Hypothalamus (tissue), 51 donors: ENCODE data around the gene CDKL1.
A peak's percentile ranks its signal among the peaks of the same experiment; 100 is the strongest.
"Not testable (repeated sequence)": the region's sequence is repeated elsewhere in the genome, so short reads cannot be mapped to it uniquely, and the experiment has no call there.

Experiments used
- DNase-seq, 51 donors: peaks; one replicate each; lab custom pipeline; 2025; lab: John Stamatoyannopoulos, UW

CDKL1 gene

GRCh38 chr14:50335989-50336824 is 60.5 kb downstream of the CDKL1 start:
- DNase-seq: peak in 34 of 51 donors; percentile 8 to 81 (median 31)

- peak in 48 of 51 donors; percentile 13 to 90 (median 59) for DNase-seq
Measured at GRCh38 chr14:50335389-50335788, 61.3 kb downstream of the CDKL1 start.

DNA sequence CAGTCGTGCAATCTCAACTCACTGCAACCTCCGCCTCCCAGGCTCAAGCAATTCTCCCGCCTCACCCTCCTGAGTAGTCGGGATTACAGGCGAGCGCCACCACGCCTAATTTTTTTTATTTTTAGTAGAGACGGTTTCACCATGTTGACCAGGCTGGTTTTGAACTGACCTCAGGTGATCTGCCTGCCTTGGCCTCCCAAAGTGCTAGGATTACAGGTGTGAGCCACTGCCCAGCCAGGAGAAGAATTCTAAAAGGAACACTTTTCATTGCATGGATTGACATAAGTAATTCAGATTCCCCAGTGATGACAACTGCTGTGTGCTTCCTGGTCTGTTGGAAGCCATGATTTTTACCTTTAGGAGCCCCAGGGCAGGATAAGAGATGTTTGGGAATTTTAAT is 62.5 kb downstream of the CDKL1 start:
- no peak for DNase-seq

- no peak for DNase-seq
Measured at GRCh38 chr14:50333014-50333509, 63.6 kb downstream of the CDKL1 start.

DNA sequence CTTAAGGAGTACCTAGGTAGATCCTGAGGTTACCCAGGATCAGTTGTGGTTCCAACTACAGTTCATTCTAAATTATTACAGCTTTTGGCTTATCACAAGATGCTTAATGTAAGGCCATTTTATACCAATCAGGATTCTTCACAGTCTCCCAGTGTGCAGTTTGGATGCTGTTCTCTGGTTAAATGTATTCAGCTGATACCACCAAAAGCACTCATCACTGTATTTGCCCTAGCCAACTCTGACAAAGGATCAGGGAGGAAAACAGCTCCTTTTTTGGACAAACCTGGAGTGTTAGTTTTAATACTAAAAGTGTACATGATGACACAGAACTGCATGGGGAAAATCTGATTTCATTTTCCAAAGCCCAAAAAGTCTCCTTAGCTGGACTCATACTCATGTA is 65.1 kb downstream of the CDKL1 start:
- DNase-seq: no peak

DNA sequence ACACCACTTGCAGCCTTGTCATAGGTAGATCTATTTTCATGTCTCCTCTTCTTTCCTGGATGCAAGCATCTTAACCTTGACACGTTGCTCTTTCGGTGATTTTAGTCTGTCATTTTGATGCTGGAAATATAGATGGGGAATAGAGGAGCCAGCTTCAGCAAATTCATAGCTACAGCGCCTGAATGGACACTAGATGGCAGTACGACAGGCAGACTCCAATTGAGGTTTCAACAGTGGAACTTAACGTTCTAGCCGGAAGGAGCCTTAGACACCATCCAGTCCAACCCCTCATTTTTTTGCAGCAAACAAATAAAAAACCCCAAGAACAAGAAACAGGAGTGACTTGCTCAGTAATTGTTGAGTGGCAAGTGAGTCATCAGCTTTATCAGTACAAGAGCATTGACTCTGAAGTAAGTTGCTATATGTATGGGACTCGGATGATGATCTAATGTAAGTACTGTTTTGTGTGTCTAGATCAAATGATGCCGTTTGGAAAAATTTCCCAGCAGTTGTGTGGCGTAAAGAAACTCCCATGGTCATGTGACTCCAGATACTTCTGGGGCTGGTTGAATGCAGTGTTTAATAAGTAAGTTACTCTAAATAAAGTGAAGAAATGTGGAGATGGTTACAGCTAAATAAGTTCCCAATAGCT is 75.5 kb downstream of the CDKL1 start:
- DNase-seq: peak in 42 of 51 donors; percentile 1 to 90 (median 40)

GRCh38 chr14:50320283-50320682 is 76.4 kb downstream of the CDKL1 start:
- DNase-seq: peak in 2 of 51 donors; percentile 9 to 55

DNA sequence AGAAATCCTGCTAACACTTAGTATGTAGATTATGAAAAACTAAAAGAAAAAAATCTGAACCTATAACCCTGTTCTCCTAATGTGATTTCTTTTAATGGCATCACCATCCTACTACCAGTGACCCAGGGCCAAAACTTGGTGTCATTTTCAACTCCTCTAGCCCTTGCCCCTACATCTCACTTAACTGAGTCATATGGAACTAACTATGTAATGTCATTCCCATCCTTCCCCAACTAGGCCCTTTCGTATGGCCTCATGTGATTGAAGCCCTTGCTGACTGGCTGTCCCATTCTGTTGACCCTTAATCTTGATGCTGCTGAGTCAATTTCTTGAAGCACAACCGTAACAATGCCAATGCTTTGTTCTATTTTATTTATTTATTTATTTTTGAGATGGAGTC is 77.0 kb downstream of the CDKL1 start:
- no peak for DNase-seq

- DNase-seq: no peak
Measured at GRCh38 chr14:50319293-50319692, 77.4 kb downstream of the CDKL1 start.

DNA sequence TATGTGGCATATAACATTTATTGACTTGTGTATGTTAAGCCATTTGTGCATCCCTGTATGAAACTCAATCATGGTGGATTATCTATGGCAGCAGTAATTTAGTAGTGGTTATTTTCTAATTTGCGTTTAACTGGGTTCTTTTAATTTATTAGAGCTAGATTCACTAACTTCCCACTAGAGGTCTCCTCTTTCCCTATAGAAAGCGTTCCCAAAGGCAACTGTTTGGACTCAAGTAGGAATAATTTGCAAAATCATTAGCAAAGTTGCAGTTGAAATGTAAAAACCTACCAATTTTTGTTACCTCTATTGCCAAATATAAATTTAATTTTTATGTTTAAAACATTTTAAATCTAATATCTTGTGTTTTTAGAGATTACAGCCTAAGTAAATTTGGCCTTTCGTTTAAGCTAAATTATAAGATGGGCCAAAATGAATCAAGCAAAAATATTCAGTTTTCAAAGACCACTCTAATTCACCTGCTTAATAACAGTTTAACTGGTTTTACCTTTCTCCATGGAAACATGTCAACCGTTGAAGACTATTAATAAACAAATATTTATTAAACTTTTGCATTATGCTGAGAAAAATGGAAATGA is 78.6 kb downstream of the CDKL1 start:
- peak in 1 of 51 donors; percentile 35 for DNase-seq

DNA sequence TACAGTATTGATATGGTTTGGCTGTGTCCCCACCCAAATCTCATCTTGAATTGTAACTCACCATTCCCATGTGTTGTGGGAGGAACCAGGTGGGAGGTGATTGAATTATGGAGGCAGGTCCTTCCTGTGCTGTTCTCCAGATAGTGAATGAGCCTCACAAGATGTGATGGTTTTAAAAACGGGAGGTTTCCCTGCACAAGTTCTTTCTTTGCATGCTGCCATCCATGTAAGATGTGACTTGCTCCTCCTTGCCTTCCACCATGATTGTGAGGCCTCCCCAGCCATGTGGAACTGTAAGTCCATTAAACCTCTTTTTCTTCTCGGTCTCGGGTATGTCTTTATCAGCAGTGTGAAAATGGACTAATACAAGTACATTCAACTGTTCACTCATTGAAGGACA is 82.6 kb downstream of the CDKL1 start:
- DNase-seq: not testable (repeated sequence)

DNA sequence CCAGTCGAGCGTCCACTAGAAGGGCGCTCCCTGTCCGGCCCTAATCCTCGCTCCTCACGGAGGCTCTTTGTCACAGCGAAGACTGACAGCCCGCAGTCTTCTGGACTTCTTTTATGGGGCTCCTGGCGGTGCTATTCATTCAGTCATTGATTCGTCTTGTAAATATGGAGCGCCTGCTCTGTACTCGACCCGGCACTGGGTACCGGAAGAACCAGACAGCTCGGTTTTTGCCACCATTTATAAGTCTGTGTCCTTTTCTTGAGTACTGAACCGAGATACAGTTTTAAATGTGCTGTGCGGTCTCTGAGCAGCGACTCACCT is 84.0 kb downstream of the CDKL1 start:
- DNase-seq: no peak

DNA sequence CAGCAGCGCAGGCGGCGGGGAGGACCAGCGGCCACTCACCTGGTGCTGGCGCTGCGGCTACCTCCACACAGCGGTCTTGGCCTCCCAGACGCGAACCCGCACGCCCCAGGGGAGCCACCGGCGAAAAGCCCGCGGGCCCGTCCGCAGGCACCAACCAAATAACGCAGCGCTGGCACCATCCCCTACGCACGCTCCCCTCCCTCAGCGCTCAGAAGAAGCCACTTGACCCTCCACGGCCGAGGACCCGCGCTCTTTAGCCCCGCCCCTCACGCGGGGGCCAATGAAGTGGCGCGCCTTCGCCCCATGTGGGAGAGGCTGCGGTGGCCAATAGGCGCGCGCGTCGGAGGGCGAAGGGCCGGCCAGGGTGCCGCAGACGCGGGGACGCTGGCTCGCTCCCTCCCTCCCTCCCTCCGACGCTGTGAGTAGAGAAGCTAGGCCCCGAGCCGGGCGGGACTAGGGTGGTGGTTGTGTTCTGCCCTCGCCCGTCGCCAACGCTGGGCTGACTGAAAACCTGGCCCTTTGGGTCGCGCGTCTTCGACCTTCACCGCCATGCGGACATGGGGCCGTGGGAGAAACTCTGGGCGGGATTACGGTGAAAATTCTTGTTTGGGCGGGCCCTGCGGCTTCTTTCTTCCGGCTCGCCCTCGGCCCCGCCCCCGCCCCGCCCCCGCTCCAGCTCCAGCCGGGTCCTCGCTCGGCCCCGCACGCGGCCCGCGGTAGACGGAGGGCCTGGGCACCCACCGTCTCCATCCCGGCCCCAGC is 84.5 kb downstream of the CDKL1 start, which contains the start of the genes DMAC2L and L2HGDH:
Gene DMAC2L (plus strand): TSS at position 353 of the 762 bp plus-strand sequence. CDS start 9,164 bp downstream, outside the sequence.
Gene L2HGDH (minus strand): TSS at position 258 of the 762 bp plus-strand sequence. CDS start 79 bp downstream, at position 179.
- DNase-seq: peak; percentile 64 to 98 (median 91)

GRCh38 chr14:50311337-50311971 is 85.2 kb downstream of the CDKL1 start:
- DNase-seq: peak in 1 of 51 donors; percentile 1

DNA sequence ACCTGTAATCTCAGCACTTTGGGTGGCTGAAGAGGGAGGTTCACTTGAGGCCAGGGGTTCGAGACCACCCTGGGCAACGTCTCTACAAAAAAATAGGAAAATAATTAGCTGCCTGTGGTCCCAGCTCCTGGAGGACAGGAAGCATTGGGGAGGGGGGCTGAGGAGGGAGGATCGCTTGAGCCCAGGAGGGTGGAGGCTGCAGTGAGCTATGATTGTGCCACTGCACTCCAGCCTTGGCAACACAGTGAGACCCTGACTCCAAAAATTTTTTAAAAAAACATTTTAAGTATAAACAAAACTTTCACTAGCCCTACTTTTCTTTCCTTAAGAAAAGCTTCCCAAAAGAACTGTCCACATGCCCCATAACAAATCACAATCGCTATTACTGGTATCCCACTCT is 86.2 kb downstream of the CDKL1 start:
- DNase-seq: no peak

DNA sequence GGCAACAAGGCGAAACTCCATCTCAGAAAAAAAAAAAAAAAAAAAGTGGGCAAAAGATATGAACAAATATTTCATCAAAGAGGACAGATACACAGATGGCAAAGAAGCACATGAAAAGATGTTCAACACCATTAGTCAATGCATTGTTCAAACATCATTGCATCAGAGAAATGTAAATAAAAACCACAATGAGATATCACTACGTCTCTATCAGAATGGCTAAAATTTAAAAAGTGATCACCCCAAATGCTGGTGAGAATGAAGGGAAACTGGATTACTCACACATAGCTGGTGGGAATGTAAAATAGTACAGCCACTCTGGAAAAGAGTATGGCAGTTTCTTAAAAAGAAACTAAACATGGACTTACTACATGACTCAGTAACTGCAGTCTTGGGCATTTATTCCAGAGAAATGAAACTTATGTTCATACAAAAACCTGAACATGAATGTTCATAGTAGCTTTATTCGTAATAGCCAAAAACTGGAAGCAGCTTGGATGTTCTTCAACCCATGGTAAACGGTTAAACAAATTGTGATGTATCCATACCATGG is 88.2 kb downstream of the CDKL1 start:
- no peak for DNase-seq

- no peak for DNase-seq
Measured at GRCh38 chr14:50303744-50304471, 92.8 kb downstream of the CDKL1 start.

DNA sequence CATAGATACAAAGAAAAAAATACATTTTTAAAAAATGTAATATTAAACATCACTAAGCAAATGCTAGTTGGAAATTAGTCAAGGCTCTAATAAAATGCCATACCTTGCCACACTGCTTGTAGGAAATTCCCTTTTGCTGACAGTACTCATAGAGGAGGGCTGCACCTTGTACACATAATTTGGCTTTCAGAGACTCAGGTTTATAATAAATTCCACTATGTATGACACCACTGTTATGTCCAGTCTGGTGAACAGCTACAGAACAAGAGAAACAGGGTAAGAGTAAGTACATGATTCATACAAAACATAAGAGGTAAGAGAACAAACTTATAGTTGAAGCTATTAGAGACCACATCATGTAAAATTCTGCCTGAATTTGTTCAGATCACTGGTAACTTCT is 94.8 kb downstream of the CDKL1 start:
- no peak for DNase-seq

- no peak for DNase-seq
Measured at GRCh38 chr14:50299585-50299984, 97.1 kb downstream of the CDKL1 start.
